HG03442 (cell line): ENCODE results near the gene GLDN.
A peak's percentile ranks its signal among the peaks of the same experiment; 100 is the strongest.

ENCODE experiments used
- ATAC-seq: cut with Tn5 transposase; IDR thresholded peaks from one replicate; pipeline ENCODE4 v1.9.1; 2021; ENCODE audit warnings: mild to moderate bottlenecking, moderate library complexity; ENCODE audit not compliant: unreplicated experiment

The GLDN gene

GRCh38 chr15:51321316-51321715 is 20.1 kb upstream of the GLDN start:
- ATAC-seq = no peak

DNA sequence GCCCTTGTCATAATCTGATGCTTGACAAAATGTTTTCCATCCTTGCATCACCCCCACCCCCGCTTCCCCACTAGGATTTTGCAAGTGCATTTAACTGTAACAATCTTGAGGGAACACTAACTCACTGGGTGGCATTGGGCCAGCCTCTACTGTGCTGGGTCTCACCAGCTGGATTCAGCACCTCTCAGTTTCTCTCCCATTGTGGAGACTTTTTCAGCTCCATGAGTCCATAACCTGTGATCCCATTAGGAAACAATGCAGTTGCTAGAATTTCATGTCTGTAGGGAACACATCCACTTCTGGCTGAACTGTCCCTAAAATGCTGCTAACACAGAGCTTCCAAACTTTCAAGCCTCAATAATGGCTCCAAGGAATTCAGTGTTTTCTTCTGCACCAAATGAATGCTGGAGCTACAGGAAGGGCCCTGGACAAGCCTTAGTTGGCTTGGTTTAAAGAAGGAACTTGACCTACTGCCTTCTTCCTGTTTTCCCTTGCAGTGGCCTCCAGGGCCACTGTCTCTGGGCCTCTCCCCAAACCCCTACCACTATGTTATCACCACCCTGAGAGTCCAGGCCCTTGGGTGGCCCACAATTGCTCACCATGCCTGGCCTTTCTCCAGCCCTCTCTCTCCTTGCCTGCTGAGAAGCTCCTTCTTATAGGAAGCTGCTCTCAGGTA is 18.7 kb upstream of the GLDN start:
- no peak for ATAC-seq

DNA sequence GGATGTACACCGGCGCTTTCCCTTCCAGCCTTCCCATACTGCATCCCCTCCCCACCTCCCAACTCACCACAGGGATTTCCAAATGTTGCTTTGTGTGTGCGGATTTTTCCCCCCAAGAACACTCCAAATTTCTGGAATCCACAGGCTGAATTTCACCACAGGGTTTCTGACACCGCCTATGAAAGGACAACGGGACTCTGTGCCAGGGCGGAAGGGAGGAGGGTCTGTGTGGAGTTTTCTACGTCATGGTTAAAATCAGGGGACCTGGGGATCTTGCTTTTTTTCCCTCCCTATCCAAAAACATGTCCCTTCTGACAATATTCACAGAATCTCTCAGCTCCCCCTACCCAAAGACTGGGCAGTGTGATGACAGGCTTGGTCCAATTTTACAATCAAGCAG is 17.7 kb upstream of the GLDN start:
- no peak for ATAC-seq

DNA sequence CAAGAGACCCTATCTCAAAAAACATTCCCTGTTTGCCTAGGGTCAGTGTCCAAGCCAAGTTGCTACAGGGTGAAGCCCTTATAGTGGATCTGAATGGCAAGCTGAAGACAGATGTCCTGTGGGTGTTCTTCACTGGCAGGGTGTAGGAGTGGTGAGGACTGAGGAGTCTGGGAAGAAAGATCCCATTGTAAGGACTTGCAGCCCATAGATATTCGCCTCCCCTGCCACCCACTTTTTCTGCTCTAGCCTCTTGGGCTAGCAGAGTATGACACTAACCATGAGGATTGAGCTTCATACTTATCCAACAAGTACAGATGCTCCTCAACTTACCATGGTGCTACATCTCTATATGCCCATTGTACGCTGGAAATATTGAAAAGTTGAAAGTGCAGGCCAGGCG is 16.3 kb upstream of the GLDN start:
- no peak for ATAC-seq

DNA sequence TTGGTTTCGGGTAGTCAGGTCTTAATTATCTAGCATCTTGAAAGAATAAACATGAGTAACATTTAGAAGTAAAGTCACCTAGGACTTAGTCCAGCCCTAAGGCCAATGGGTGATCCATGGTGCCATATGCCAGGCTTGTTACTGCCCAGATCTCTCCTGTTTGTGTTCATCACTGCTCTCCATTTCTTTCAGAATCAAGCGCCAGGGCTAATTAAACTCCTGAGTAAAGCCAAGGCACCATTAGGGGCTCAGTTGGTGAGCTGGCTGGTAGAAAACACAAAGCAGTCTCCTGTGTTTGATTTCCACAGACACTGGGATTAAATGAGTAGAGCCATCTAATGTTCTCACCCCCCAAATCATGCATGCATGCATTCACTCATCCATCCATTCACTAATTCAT is 14.4 kb upstream of the GLDN start:
- no peak for ATAC-seq

DNA sequence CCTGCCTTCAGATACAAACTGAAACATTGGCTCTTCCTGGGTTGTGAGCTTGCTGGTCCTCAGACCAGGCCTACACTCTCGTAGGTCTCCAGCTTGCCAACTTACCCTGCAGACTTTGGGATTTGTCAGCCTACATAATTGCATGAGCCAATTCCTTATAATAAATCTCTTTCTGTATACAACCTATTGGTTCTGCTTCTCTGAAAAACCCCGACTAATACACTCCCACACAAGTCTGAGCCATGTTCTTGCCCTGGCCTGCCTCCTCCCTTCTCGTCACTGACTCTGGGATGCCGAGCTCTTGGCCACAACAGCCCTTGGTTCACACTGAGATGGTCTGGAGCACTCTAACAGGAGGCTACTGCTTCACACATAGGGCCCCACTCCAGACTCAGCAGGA is 12.5 kb upstream of the GLDN start:
- no peak for ATAC-seq

GRCh38 chr15:51331141-51331540 is 10.3 kb upstream of the GLDN start:
- no peak for ATAC-seq

GRCh38 chr15:51332206-51333147 is 9.0 kb upstream of the GLDN start:
- ATAC-seq = no peak

DNA sequence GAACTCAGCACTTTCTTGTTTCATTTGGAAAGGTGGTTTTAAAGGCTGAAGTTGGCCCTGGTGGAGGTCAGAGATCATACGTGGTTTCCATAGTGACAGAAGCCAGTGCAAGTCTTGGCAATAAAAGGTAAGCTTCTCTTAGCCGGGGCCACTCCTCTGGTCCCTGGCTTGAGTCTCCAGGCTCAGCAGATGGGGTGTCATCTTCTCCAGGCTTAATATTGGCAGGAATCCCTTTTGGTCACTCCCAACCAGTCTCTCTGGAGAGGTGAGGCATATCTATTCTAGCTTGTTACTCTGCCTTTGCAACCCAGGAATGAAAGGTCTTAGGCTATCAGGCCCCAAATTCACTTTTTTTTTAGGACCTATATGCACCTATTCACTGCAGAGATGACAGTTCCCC is 7.9 kb upstream of the GLDN start:
- ATAC-seq = no peak

GRCh38 chr15:51334011-51334451 is 7.4 kb upstream of the GLDN start:
- ATAC-seq = no peak

DNA sequence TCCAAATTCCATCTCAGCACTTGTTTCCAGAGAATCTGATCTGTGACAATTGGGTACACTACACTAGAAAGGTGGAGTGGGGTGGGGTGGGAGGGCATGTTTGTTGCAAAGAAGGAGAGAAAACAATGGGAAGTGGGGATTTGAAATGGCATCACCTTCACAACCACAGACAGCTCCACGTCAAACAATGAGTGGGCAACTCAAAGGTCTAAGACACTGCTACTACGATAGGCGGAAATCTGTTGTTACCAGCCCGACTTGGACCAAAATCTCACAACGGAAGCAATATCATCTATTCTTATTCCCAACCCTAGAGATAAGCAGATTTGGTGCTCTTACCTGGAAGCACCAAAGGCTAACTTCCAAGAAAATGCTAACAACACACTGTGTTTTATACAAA is 6.4 kb upstream of the GLDN start:
- no peak for ATAC-seq

DNA sequence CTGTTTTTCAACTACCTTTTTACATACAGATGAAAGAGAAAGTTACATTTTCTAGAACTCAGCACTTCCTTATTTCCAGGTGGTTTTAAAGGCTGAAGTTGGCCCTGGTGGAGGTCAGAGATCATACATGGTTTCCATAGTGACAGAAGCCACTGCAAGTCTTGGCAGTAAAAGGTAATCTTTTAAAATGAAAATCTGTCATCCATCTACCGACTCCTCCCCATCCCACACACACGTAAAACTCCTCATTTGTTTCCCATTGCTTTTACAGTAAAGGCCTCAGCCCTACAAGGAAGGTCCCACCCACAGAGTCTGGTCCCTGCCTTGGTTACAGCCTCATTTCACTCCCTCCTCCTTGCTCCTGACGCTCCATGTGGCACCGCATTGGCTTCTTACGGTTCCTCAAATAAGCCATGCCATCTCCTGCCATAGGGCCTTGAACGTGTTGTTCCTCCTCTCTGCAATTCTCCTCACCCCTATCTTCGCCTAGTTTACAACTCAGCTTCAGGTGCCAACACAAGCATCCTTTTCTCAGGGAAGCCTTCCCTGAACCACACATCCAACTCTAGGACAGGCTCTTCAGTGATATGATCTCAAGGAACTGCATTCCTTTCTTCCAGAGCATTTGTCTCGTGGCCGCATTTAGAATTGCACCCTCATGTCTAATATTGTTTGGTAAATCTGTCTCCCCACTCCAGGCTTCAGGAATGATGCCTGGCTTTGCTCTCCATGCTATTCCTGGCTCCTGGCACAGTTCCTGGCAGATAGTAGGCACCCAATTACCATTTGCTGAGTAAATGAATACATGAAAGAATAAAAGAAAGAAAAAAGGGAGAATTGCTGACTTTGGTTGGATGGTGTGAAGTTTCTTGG is 5.7 kb upstream of the GLDN start:
- ATAC-seq = peak; percentile 69

- ATAC-seq = no peak
Measured at GRCh38 chr15:51338496-51338895, 3.0 kb upstream of the GLDN start, which contains the start of gene CYP19A1. Gene CYP19A1, minus strand, starts transcription at chr15:51338596. Its CDS starts 95,684 bp downstream, at chr15:51242912.

GRCh38 chr15:51342227-51342999 is 958 bp downstream of the GLDN start:
- ATAC-seq = no peak

- ATAC-seq = no peak
Measured at GRCh38 chr15:51343466-51343865, 2.0 kb downstream of the GLDN start.

- ATAC-seq = no peak
Measured at GRCh38 chr15:51346136-51346535, 4.7 kb downstream of the GLDN start.

GRCh38 chr15:51348688-51349087 is 7.2 kb downstream of the GLDN start:
- peak; percentile 97 for ATAC-seq

GRCh38 chr15:51349156-51349844 is 7.8 kb downstream of the GLDN start:
- ATAC-seq = no peak

DNA sequence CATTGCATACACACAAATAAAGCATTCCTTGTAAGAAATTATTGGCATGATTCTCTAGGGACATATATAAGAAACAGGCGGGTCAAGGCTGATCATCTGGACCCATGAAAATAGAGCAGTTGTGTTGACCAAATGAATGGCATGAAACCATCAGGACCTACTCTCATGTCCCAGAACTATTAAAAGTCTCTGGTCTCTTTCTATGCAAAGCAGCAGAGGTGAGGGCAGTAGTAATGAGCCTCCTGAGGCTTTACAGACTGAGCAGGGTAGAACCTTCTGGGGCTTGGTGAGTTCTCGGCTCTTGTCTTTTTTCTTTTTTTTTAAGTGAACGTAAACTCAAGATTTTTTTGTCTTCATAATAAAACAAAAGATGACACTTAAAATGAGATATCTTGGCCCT is 9.3 kb downstream of the GLDN start:
- ATAC-seq = no peak

DNA sequence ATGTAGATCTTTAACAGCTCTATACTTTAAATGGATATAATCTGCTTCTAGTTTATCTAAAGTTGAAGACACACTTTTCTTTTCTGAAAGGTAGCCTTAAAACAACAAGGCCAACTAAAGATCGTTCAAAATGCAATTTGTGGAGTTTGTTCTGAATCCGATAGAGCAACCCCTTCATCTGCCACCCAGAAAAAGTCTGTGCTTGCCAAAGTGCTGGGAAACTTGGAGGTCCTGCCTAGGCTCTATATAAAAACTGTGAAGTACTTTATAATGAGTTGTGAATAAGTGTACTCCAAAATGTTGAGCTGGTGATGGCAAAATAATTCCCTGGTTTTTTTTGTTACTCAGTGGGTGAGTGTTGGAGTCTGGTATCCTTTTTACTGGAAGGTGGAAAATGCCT is 12.5 kb downstream of the GLDN start:
- no peak for ATAC-seq
